ENCODE measurements around the gene MFSD2A. TPM values are rescaled to one million over a fixed set of nuclear protein-coding genes. Genes with fewer than 3 reads are reported as not detected.

Gene MFSD2A
- total RNA-seq, 1 experiment from 2014 or later = 3.9 TPM

DNA sequence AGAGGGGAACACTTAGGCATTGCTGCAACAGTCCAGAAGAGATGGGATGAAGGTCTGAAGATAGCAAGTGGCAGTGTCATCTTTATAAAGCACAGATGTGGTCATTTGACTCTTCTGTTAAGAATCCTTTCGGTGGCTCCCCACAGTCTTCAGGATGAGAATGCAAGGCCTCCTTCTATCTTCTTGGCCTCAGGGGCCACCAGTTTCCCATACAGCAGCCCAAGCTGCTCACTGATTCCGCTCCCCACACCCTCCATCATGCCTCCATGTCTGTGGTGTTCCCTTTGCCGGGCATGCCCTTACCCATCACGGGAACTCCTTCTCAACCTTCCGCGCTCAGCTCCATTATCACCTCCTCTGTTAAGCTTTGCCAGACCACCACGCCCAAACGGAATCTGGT lies 16.1 kb upstream of the MFSD2A start:
- H3K9me3 Mint-ChIP-seq (ENCODE audit: low read depth, unreplicated experiment) = no peaks in the 10 kb centered on the region
- peaks cover 11% of the 10 kb centered on the region for H3K4me1 Mint-ChIP-seq (ENCODE audit: low read depth, unreplicated experiment)
- CTCF ChIA-PET = no interaction called here
- BruUV-seq (replicated peaks) = no TSS peak
- H3K27ac Mint-ChIP-seq (ENCODE audit: unreplicated experiment) = no peak overlapping the region
- peaks cover 31% of the 10 kb centered on the region for H3K27me3 Mint-ChIP-seq (ENCODE audit: unreplicated experiment)
- intact Hi-C loops (cut with micrococcal nuclease; ENCODE audit: unreplicated experiment) = no loop called here
- peaks cover 5% of the 10 kb centered on the region for H3K36me3 Mint-ChIP-seq (ENCODE audit: insufficient read depth, unreplicated experiment)
- H3K4me3 Mint-ChIP-seq (ENCODE audit: low read depth, unreplicated experiment) = no peak overlapping the region
- DNase-seq = no peak
- TF ChIP-seq, protein P1, sequence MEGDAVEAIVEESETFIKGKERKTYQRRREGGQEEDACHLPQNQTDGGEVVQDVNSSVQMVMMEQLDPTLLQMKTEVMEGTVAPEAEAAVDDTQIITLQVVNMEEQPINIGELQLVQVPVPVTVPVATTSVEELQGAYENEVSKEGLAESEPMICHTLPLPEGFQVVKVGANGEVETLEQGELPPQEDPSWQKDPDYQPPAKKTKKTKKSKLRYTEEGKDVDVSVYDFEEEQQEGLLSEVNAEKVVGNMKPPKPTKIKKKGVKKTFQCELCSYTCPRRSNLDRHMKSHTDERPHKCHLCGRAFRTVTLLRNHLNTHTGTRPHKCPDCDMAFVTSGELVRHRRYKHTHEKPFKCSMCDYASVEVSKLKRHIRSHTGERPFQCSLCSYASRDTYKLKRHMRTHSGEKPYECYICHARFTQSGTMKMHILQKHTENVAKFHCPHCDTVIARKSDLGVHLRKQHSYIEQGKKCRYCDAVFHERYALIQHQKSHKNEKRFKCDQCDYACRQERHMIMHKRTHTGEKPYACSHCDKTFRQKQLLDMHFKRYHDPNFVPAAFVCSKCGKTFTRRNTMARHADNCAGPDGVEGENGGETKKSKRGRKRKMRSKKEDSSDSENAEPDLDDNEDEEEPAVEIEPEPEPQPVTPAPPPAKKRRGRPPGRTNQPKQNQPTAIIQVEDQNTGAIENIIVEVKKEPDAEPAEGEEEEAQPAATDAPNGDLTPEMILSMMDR (IDR thresholded peaks at IDR 0.05; ENCODE audit: unreplicated experiment) = no peak

DNA sequence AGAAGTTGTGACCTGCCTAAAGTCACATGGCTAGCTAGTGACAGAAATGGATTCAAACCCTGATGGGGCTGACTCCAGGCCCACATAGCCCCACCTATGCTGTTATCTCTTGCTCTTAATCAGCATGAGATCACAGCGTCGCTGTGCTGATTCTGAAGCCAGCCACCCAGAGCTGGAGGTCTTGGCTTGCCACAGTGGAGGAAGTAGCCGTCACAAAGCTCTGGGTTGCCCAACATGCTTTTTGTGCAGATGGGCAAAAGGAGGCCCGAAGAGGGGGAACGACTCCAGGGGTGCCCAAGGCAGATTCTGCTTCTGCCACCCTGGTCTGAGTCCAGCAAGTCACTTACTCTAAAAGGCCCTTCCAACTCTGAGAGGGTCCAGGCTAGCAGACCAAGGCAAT lies 14.7 kb upstream of the MFSD2A start:
- Mint-ChIP-seq H3K27ac (ENCODE audit: unreplicated experiment) (no peak overlapping the region), H3K4me3 (ENCODE audit: low read depth, unreplicated experiment) (no peak overlapping the region), H3K9me3 (ENCODE audit: low read depth, unreplicated experiment) (no peaks in the 10 kb centered on the region), H3K36me3 (ENCODE audit: insufficient read depth, unreplicated experiment) (no peaks in the 10 kb centered on the region), H3K4me1 (ENCODE audit: low read depth, unreplicated experiment) (no peaks in the 10 kb centered on the region), H3K27me3 (ENCODE audit: unreplicated experiment) (peaks cover 44% of the 10 kb centered on the region)
- no TSS peak for BruUV-seq (replicated peaks)
- intact Hi-C loops (cut with micrococcal nuclease; ENCODE audit: unreplicated experiment) = no loop called here
- DNase-seq = no peak
- CTCF ChIA-PET = no interaction called here
- TF ChIP-seq, protein P1 (IDR thresholded peaks at IDR 0.05; ENCODE audit: unreplicated experiment) = no peak

DNA sequence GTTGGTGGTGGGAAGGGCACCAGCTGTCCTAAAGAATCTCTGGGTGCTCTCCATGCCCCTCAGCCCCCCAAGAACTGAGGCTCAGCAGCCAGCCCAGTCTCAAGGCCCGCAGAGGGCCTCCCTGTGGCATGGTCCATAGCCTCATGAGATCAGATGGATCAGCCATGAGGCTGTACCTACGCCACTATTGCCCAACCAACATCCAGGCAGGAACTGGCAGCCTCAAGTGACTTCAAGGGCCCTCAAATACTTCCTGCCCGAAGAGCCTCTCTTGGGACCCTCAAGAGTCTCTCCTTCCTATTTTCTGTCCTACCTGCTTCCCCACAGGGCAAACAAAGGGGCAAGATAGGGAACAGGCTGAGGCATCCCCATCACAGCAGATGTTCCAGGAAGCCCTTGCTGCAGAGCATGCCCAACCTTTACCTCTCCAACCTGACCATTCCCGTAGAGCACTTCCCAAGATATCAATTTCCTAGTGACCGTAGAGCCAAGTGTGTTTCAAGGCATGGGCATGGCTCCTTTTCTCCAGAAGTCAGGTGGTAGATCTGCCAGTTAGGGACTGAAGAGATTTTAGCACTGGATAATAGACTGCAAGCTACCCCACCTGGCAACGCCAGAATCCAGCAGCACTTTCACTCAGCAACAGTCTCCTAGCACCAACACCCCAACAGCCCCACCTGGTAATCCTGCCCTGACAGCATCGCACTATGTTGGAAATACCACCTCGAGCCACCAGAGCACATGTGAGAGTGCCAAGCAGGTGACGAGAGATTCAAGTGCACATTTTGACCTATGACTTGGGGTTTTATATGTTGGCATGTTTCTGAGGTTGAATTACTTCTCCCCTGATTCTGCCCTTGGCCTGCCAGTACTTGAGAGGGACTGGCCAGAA lies 13.7 kb upstream of the MFSD2A start:
- CTCF ChIA-PET = no interaction called here
- Mint-ChIP-seq H3K4me3 (ENCODE audit: low read depth, unreplicated experiment) (no peak overlapping the region), H3K27ac (ENCODE audit: unreplicated experiment) (no peak overlapping the region), H3K9me3 (ENCODE audit: low read depth, unreplicated experiment) (no peaks in the 10 kb centered on the region), H3K4me1 (ENCODE audit: low read depth, unreplicated experiment) (no peaks in the 10 kb centered on the region), H3K27me3 (ENCODE audit: unreplicated experiment) (peaks cover 44% of the 10 kb centered on the region), H3K36me3 (ENCODE audit: insufficient read depth, unreplicated experiment) (no peaks in the 10 kb centered on the region)
- BruUV-seq (replicated peaks) = no TSS peak
- no peak for DNase-seq
- intact Hi-C loops (cut with micrococcal nuclease; ENCODE audit: unreplicated experiment) = no loop called here
- TF ChIP-seq, protein P1 (IDR thresholded peaks at IDR 0.05; ENCODE audit: unreplicated experiment) = no peak

DNA sequence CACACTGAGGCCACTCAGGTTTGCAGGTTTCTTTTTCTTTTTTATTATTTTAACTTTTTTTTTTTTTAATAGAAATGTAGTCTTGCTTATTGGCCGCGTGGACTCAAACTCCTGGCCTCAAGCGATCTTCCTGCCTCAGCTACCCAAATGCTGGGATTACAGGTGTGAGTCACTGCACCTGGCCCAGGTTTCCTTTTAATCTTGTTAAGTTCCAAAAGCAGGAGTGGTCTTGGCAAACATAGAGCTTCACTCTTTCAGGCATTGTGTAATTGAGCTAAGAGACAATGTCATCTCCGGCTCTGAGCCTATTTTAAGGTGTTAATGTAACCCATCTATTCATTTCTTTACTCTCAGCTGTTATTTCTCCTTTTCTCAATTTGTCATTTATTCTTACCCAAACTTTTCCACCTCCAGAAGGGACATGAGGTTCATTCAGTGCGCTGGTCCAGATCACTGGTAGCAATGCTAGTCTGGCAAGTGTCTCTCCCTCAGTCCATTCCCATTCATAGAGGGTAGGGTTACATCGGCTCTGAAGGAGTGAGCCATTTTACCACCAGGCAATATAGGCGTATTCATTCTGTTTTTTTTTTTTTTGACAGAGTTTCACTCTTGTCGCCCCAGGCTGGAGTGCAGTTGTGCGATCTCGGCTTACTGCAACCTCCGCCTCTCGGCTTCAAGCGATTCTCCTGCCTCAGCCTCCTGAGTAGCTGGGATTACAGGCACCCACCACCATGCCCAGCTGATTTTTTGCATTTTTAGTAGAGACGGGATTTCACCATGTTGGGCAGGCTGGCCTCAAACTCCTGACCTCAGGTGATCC lies 11.3 kb upstream of the MFSD2A start:
- CTCF ChIA-PET = no interaction called here
- H3K4me3 Mint-ChIP-seq (ENCODE audit: low read depth, unreplicated experiment) = no peak overlapping the region
- TF ChIP-seq, protein P1 (IDR thresholded peaks at IDR 0.05; ENCODE audit: unreplicated experiment) = no peak
- no peaks in the 10 kb centered on the region for H3K4me1 Mint-ChIP-seq (ENCODE audit: low read depth, unreplicated experiment)
- no peaks in the 10 kb centered on the region for H3K36me3 Mint-ChIP-seq (ENCODE audit: insufficient read depth, unreplicated experiment)
- no peak for DNase-seq
- intact Hi-C loops (cut with micrococcal nuclease; ENCODE audit: unreplicated experiment) = no loop called here
- H3K9me3 Mint-ChIP-seq (ENCODE audit: low read depth, unreplicated experiment) = no peaks in the 10 kb centered on the region
- H3K27ac Mint-ChIP-seq (ENCODE audit: unreplicated experiment) = no peak overlapping the region
- no TSS peak for BruUV-seq (replicated peaks)
- H3K27me3 Mint-ChIP-seq (ENCODE audit: unreplicated experiment) = peaks cover 44% of the 10 kb centered on the region

Measured in Calu3 (cell line).